DOHH2 (cell line): ENCODE measurements around the gene GPR142.
A peak's percentile ranks its signal among the peaks of the same experiment; 100 is the strongest.

Experiments used
- CTCF ChIP-seq: fragments of 200-600 bp; sonication (generic); IDR thresholded peaks from one replicate; pipeline ENCODE4 v1.5.1; 2014; ENCODE audit warnings: antibody characterized with exemption, mild to moderate bottlenecking, low read depth, low read length; ENCODE audit not compliant: poor library complexity, severe bottlenecking
- EZH2phosphoT487 ChIP-seq: fragments of 200-600 bp; sonication (generic); IDR thresholded peaks from 2 replicates; pipeline ENCODE4 v1.6.1; 2017; ENCODE audit warnings: borderline replicate concordance, mild to moderate bottlenecking, antibody characterized with exemption, low read length, moderate library complexity, mixed read lengths

- peak; percentile 84 for TF ChIP-seq CTCF
- TF ChIP-seq EZH2phosphoT487: no peak
Measured at GRCh38 chr17:74379495-74380085, 12.3 kb downstream of the GPR142 start.
